ENCODE measurements around the gene ARHGAP26. TPM values are rescaled to one million over a fixed set of nuclear protein-coding genes. Genes with fewer than 3 reads are reported as not detected.
"Not testable (repeated sequence)": the region's sequence is repeated elsewhere in the genome, so short reads cannot be mapped to it uniquely, and the experiment has no call there.

ARHGAP26 gene
- polyA plus RNA-seq, 1 donor from 2014 or later: 1.6 TPM

GRCh38 chr5:142959683-142960657 lies 189.8 kb downstream of the ARHGAP26 start:
- H3K9me3 Mint-ChIP-seq: no peaks in the 10 kb centered on the region
- H3K27ac Mint-ChIP-seq: peak overlapping the region in 1 of 3 donors; percentile 29
- peaks cover 2% of the 10 kb centered on the region for H3K36me3 Mint-ChIP-seq
- peaks cover 1% of the 10 kb centered on the region for H3K27me3 Mint-ChIP-seq
- peaks cover 0 to 4% (median 0%) of the 10 kb centered on the region in 3 donors for H3K4me1 Mint-ChIP-seq
- no peak overlapping the region for H3K4me3 Mint-ChIP-seq

- Mint-ChIP-seq H3K4me3 (no peak overlapping the region), H3K36me3 (peaks cover under 1% of the 10 kb centered on the region), H3K27me3 (peaks cover 1% of the 10 kb centered on the region), H3K27ac (no peak overlapping the region), H3K9me3 (no peaks in the 10 kb centered on the region), H3K4me1 (peaks cover 0 to 4% (median 0%) of the 10 kb centered on the region in 3 donors)
These were observed 191.4 kb downstream of the ARHGAP26 start for GRCh38 chr5:142961440-142962173.

GRCh38 chr5:142962174-142962533 lies 192.0 kb downstream of the ARHGAP26 start:
- Mint-ChIP-seq H3K36me3 (peaks cover 2% of the 10 kb centered on the region), H3K27ac (no peak overlapping the region), H3K9me3 (no peaks in the 10 kb centered on the region), H3K4me1 (peaks cover 0 to 4% (median 0%) of the 10 kb centered on the region in 3 donors), H3K4me3 (no peak overlapping the region), H3K27me3 (peaks cover 1% of the 10 kb centered on the region)

- H3K4me3 Mint-ChIP-seq: peak overlapping the region in 1 of 4 donors; percentile 10
- not testable (repeated sequence) for H3K36me3 Mint-ChIP-seq, H3K27me3 Mint-ChIP-seq, H3K9me3 Mint-ChIP-seq, H3K4me1 Mint-ChIP-seq, H3K27ac Mint-ChIP-seq
These were observed 195.3 kb downstream of the ARHGAP26 start for GRCh38 chr5:142965258-142966120.

- Mint-ChIP-seq H3K27me3 (peaks cover 1% of the 10 kb centered on the region), H3K27ac (no peak overlapping the region), H3K4me3 (no peak overlapping the region), H3K4me1 (peaks cover 0 to 1% (median 0%) of the 10 kb centered on the region in 3 donors), H3K36me3 (peaks cover 6% of the 10 kb centered on the region), H3K9me3 (no peaks in the 10 kb centered on the region)
These were observed 195.9 kb downstream of the ARHGAP26 start for GRCh38 chr5:142966121-142966420.

GRCh38 chr5:142969186-142969585 lies 199.0 kb downstream of the ARHGAP26 start:
- Mint-ChIP-seq H3K36me3 (peaks cover 6% of the 10 kb centered on the region), H3K4me1 (peaks cover 0 to 2% (median 0%) of the 10 kb centered on the region in 3 donors), H3K9me3 (no peaks in the 10 kb centered on the region), H3K27ac (no peak overlapping the region), H3K4me3 (no peak overlapping the region), H3K27me3 (peaks cover 1% of the 10 kb centered on the region)

- Mint-ChIP-seq H3K36me3 (peaks cover 6% of the 10 kb centered on the region), H3K4me1 (peaks cover 0 to 2% (median 0%) of the 10 kb centered on the region in 3 donors), H3K9me3 (peaks cover 0 to 2% (median 0%) of the 10 kb centered on the region in 3 donors), H3K27ac (no peak overlapping the region), H3K27me3 (peaks cover 1% of the 10 kb centered on the region), H3K4me3 (no peak overlapping the region)
These were observed 199.7 kb downstream of the ARHGAP26 start for GRCh38 chr5:142969624-142970439.

GRCh38 chr5:142970440-142971030 lies 200.4 kb downstream of the ARHGAP26 start:
- peaks cover 1% of the 10 kb centered on the region for H3K27me3 Mint-ChIP-seq
- peaks cover 0 to 2% (median 0%) of the 10 kb centered on the region in 3 donors for H3K4me1 Mint-ChIP-seq
- peaks cover 6% of the 10 kb centered on the region for H3K36me3 Mint-ChIP-seq
- peaks cover 0 to 2% (median 0%) of the 10 kb centered on the region in 3 donors for H3K9me3 Mint-ChIP-seq
- no peak overlapping the region for H3K27ac Mint-ChIP-seq
- no peak overlapping the region for H3K4me3 Mint-ChIP-seq

- Mint-ChIP-seq H3K4me3 (no peak overlapping the region), H3K27me3 (peaks cover 1% of the 10 kb centered on the region), H3K4me1 (peaks cover 0 to 2% (median 0%) of the 10 kb centered on the region in 3 donors), H3K9me3 (peaks cover 0 to 2% (median 0%) of the 10 kb centered on the region in 3 donors), H3K27ac (no peak overlapping the region), H3K36me3 (peaks cover 6% of the 10 kb centered on the region)
These were observed 201.3 kb downstream of the ARHGAP26 start for GRCh38 chr5:142971303-142972013.

GRCh38 chr5:142972064-142972570 lies 201.9 kb downstream of the ARHGAP26 start:
- H3K36me3 Mint-ChIP-seq: peaks cover 4% of the 10 kb centered on the region
- H3K4me3 Mint-ChIP-seq: no peak overlapping the region
- peaks cover 0 to 2% (median 0%) of the 10 kb centered on the region in 3 donors for H3K4me1 Mint-ChIP-seq
- peaks cover 0 to 2% (median 0%) of the 10 kb centered on the region in 3 donors for H3K9me3 Mint-ChIP-seq
- no peak overlapping the region for H3K27ac Mint-ChIP-seq
- H3K27me3 Mint-ChIP-seq: peaks cover 1% of the 10 kb centered on the region

GRCh38 chr5:142973932-142974331 lies 203.8 kb downstream of the ARHGAP26 start:
- H3K4me3 Mint-ChIP-seq: no peak overlapping the region
- H3K27ac Mint-ChIP-seq: peak overlapping the region in 1 of 3 donors; percentile 38
- peaks cover 0 to 2% (median 0%) of the 10 kb centered on the region in 3 donors for H3K4me1 Mint-ChIP-seq
- peaks cover 0 to 2% (median 0%) of the 10 kb centered on the region in 3 donors for H3K9me3 Mint-ChIP-seq
- H3K36me3 Mint-ChIP-seq: peaks cover 3% of the 10 kb centered on the region
- H3K27me3 Mint-ChIP-seq: peaks cover 1% of the 10 kb centered on the region

GRCh38 chr5:142974409-142974808 lies 204.2 kb downstream of the ARHGAP26 start:
- peak overlapping the region in 1 of 3 donors; percentile 48 for H3K27ac Mint-ChIP-seq
- H3K9me3 Mint-ChIP-seq: peaks cover 0 to 2% (median 0%) of the 10 kb centered on the region in 3 donors

GRCh38 chr5:142976861-142977260 lies 206.7 kb downstream of the ARHGAP26 start:
- Mint-ChIP-seq H3K9me3 (peaks cover 0 to 2% (median 0%) of the 10 kb centered on the region in 3 donors), H3K36me3 (no peaks in the 10 kb centered on the region), H3K27me3 (peaks cover 1% of the 10 kb centered on the region), H3K27ac (no peak overlapping the region), H3K4me1 (peaks cover 0 to 4% (median 1%) of the 10 kb centered on the region in 3 donors), H3K4me3 (no peak overlapping the region)

More at GRCh38 chr5:142974409-142974808, 204.2 kb downstream of the ARHGAP26 start:
- peaks cover 3% of the 10 kb centered on the region for H3K36me3 Mint-ChIP-seq
- H3K4me3 Mint-ChIP-seq: no peak overlapping the region
- peaks cover 0 to 2% (median 0%) of the 10 kb centered on the region in 3 donors for H3K4me1 Mint-ChIP-seq
- H3K27me3 Mint-ChIP-seq: peaks cover 1% of the 10 kb centered on the region

Measured in IgD-negative memory B cell (primary cell).